ENCODE measurements around the gene WDR45B.
"Not testable (repeated sequence)": the region's sequence is repeated elsewhere in the genome, so short reads cannot be mapped to it uniquely, and the experiment has no call there.

DNA sequence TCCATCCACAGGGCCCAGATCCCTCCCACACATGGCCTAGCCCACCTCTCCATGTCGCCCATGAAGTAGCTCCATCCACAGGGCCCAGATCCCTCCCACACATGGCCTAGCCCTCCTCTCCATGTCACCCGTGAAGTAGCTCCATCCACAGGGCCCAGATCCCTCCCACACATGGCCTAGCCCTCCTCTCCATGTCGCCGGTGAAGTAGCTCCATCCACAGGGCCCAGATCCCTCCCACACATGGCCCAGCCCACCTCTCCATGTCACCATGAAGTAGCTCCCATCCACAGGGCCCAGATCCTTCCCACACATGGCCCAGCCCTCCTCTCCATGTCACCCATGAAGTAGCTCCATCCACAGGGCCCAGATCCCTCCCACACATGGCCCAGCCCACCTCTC is 68.3 kb downstream of the WDR45B start:
- TF ChIP-seq, protein P1, sequence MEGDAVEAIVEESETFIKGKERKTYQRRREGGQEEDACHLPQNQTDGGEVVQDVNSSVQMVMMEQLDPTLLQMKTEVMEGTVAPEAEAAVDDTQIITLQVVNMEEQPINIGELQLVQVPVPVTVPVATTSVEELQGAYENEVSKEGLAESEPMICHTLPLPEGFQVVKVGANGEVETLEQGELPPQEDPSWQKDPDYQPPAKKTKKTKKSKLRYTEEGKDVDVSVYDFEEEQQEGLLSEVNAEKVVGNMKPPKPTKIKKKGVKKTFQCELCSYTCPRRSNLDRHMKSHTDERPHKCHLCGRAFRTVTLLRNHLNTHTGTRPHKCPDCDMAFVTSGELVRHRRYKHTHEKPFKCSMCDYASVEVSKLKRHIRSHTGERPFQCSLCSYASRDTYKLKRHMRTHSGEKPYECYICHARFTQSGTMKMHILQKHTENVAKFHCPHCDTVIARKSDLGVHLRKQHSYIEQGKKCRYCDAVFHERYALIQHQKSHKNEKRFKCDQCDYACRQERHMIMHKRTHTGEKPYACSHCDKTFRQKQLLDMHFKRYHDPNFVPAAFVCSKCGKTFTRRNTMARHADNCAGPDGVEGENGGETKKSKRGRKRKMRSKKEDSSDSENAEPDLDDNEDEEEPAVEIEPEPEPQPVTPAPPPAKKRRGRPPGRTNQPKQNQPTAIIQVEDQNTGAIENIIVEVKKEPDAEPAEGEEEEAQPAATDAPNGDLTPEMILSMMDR (conservative IDR thresholded peaks at IDR 0.05) = not testable (repeated sequence)
- TF ChIP-seq ZFX (IDR thresholded peaks at IDR 0.05) = not testable (repeated sequence)

Measured in C4-2B (cell line).